Stomach (tissue), 9 donors: ENCODE data around the gene LTBR. TPM values are rescaled to one million over a fixed set of nuclear protein-coding genes. Genes with fewer than 3 reads are reported as not detected.
A peak's percentile ranks its signal among the peaks of the same experiment; 100 is the strongest.

ENCODE experiments used
- DNase-seq, 2 donors: peaks; one replicate each; pipeline versions ENCODE4 v3.0.0 to v3.0.0-alpha.2; 2013 to 2019
- H3K27ac ChIP-seq, 5 donors: fragments of 200-600 bp in 4 of 5; sonication (generic) in 4 of 5; one replicate each; pipeline ENCODE4 v1.5.1; 2013 to 2019; ENCODE audit warnings: mild to moderate bottlenecking in 1 of 5, moderate library complexity in 1 of 5
- H3K27me3 ChIP-seq, 3 donors: fragments of 200-600 bp; sonication (generic); one replicate each; pipeline ENCODE4 v1.5.1; 2017 to 2019; ENCODE audit warnings: mixed run types in 1 of 3
- H3K36me3 ChIP-seq, 4 donors: fragments of 200-600 bp; sonication (generic); 1 replicate in 3 of 4; 2 replicates in 1 of 4; pipeline ENCODE4 v1.5.1; 2016 to 2019
- H3K4me1 ChIP-seq, 4 donors: fragments of 200-600 bp; sonication (generic); one replicate each; pipeline ENCODE4 v1.5.1; 2016 to 2019
- H3K4me3 ChIP-seq, 4 donors: fragments of 200-600 bp; sonication (generic) in 3 of 4; one replicate each; pipeline ENCODE4 v1.5.1; 2016 to 2019; ENCODE audit warnings: mild to moderate bottlenecking in 1 of 4
- H3K9me3 ChIP-seq, 4 donors: fragments of 200-600 bp; sonication (generic); one replicate each; pipeline ENCODE4 v1.5.1; 2016 to 2019
- CTCF ChIP-seq, 7 experiments: fragments of 450-650 bp in 4 of 7; fragments of 200-600 bp in 3 of 7; sonication (generic) in 3 of 7; IDR thresholded peaks; one replicate each; pipeline ENCODE4 v1.5.1; 2016 to 2019; ENCODE audit warnings: antibody characterized with exemption in 7 of 7, control low read depth in 2 of 7, mild to moderate bottlenecking in 1 of 7
- EP300 ChIP-seq: sonication (generic); formaldehyde crosslinking; IDR thresholded peaks from one replicate; pipeline ENCODE4 v1.6.1; 2017; ENCODE audit warnings: antibody characterized with exemption
- POLR2A ChIP-seq, 4 donors: fragments of 450-650 bp; IDR thresholded peaks; one replicate each; pipeline ENCODE4 v1.6.1; 2016; ENCODE audit warnings: antibody characterized with exemption in 4 of 4, control low read depth in 2 of 4, mild to moderate bottlenecking in 1 of 4, moderate library complexity in 1 of 4
- POLR2AphosphoS5 ChIP-seq, 3 donors: sonication (generic); formaldehyde crosslinking; IDR thresholded peaks; one replicate each; pipeline ENCODE4 v1.6.1; 2016; ENCODE audit warnings: antibody characterized with exemption in 3 of 3
- WGBS, 5 donors: extraction: QIAGEN DNeasy Blood & Tissue Kit in 3 of 5; methylation state at CpG; one replicate each; pipeline versions ENCODE4 v1.1.5 to v1.1.7; 2013 to 2018; 5-methylcytosine and 5-hydroxymethylcytosine counted together
- intact Hi-C: fragments of 100-400 bp; cut with DNase I; formaldehyde crosslinking; loops from one replicate; pipeline ENCODE4 v1.15.1; 2023; ENCODE audit warnings: low total_unique reads
- polyA plus RNA-seq, 3 donors: library from polyadenylated mRNA; stranded (reverse); fragments of 200-250 nt; gene quantifications; one replicate each; pipeline ENCODE4 v1.2.3, GENCODE V29; 2013
- total RNA-seq, 5 donors: library from RNA; depleted of rRNA; stranded (reverse); fragments of >200 nt; gene quantifications; one replicate each; pipeline versions ENCODE4 v1.1.0 to v1.2.3, GENCODE V29; 2014 to 2016
- donor health status: healthy with polysubstance abuse.
- donor health status: Bipolar disorder and iron deficiency.
- donor health status: healthy.

The LTBR gene
- total and polyA plus RNA-seq, 8 donors: 27.5 to 471 (median 62.3) TPM

- peak overlapping the region; percentile 33 to 65 (median 56) for H3K27ac ChIP-seq
- WGBS, 5 donors: 44 to 73% (median 69%) methylated on average over 9 of the region's 9 CpGs
- no peaks in the 10 kb centered on the region for H3K27me3 ChIP-seq
- H3K4me1 ChIP-seq: peaks cover 11 to 54% (median 16%) of the 10 kb centered on the region in 4 donors
- no peaks in the 10 kb centered on the region for H3K9me3 ChIP-seq
- TF ChIP-seq CTCF (IDR thresholded peaks at IDR 0.05) (no peak), POLR2AphosphoS5 (IDR thresholded peaks at IDR 0.05) (no peak), EP300 (no peak), POLR2A (IDR thresholded peaks at IDR 0.05) (no peak)
- no peak overlapping the region for H3K4me3 ChIP-seq
- intact Hi-C loops: no loop called here
- peak in 1 of 2 donors; percentile 40 for DNase-seq
- H3K36me3 ChIP-seq: peaks cover 0 to 57% (median 27%) of the 10 kb centered on the region in 4 donors
These were observed 31.5 kb upstream of the LTBR start for GRCh38 chr12:6352193-6353173.

GRCh38 chr12:6354495-6355393 lies 29.2 kb upstream of the LTBR start:
- WGBS, 5 donors: 80 to 90% (median 88%) methylated on average over 9 to 10 of the region's 10 CpGs
- H3K27ac ChIP-seq: no peak overlapping the region
- DNase-seq: peak in 1 of 2 donors; percentile 18

GRCh38 chr12:6355491-6356373 lies 28.2 kb upstream of the LTBR start:
- intact Hi-C loops: no loop called here
- peaks cover 4 to 39% (median 6%) of the 10 kb centered on the region in 4 donors for H3K4me1 ChIP-seq
- peaks cover 0 to 66% (median 32%) of the 10 kb centered on the region in 4 donors for H3K36me3 ChIP-seq
- TF ChIP-seq EP300 (no peak), CTCF (IDR thresholded peaks at IDR 0.05) (no peak), POLR2AphosphoS5 (IDR thresholded peaks at IDR 0.05) (no peak), POLR2A (IDR thresholded peaks at IDR 0.05) (no peak)
- DNase-seq: peak in 1 of 2 donors; percentile 25
- H3K27me3 ChIP-seq: no peaks in the 10 kb centered on the region
- peak overlapping the region in 1 of 5 donors; percentile 35 for H3K27ac ChIP-seq
- H3K4me3 ChIP-seq: no peak overlapping the region
- no peaks in the 10 kb centered on the region for H3K9me3 ChIP-seq
- WGBS, 5 donors: 69 to 77% (median 73%) methylated on average over 8 of the region's 8 CpGs

More at GRCh38 chr12:6354495-6355393, 29.2 kb upstream of the LTBR start:
- no peak overlapping the region for H3K4me3 ChIP-seq
- H3K4me1 ChIP-seq: peaks cover 0 to 36% (median 5%) of the 10 kb centered on the region in 4 donors
- peaks cover 0 to 56% (median 26%) of the 10 kb centered on the region in 4 donors for H3K36me3 ChIP-seq
- no peaks in the 10 kb centered on the region for H3K9me3 ChIP-seq
- intact Hi-C loops: no loop called here
- no peaks in the 10 kb centered on the region for H3K27me3 ChIP-seq
- TF ChIP-seq CTCF (IDR thresholded peaks at IDR 0.05): no peak
- no peak for TF ChIP-seq POLR2AphosphoS5 (IDR thresholded peaks at IDR 0.05)
- TF ChIP-seq EP300: no peak
- no peak for TF ChIP-seq POLR2A (IDR thresholded peaks at IDR 0.05)
